Endothelial cell of umbilical vein (primary cell): ENCODE measurements around the gene C1QTNF8. TPM values are rescaled to one million over a fixed set of nuclear protein-coding genes. Genes with fewer than 3 reads are reported as not detected.

ENCODE experiments used
- BruUV-seq: library from RNA; stranded (reverse); fragments of 400-500 nt; replicated peaks from 2 replicates; lab custom pipeline; 2021; lab: Mats Ljungman, UMichigan
- CTCF ChIA-PET: fragments of 300-600, 350-600 bp; sonication (Branson Sonifier 250); formaldehyde crosslinking; loops from one replicate; lab custom pipeline; 2021; ENCODE audit warnings: antibody characterized with exemption, inconsistent platforms; lab: Charles Lee
- POLR2A ChIA-PET: fragments of 300-600, 350-600 bp; sonication (Branson Sonifier 250); formaldehyde crosslinking; loops from one replicate; lab custom pipeline; 2021; ENCODE audit warnings: antibody characterized with exemption, inconsistent platforms; lab: Charles Lee
- DNase-seq: peaks from one replicate; pipeline ENCODE4 v3.0.0-alpha.2; 2011; ENCODE audit warnings: low read depth, low spot score
- FAIRE-seq: peaks from 2 replicates; lab custom pipeline; 2011; peaks lifted over from hg19 to GRCh38; lab: Jason Lieb, UNC
- H2AFZ ChIP-seq: 2 replicates; pipeline ENCODE4 v1.6.0; 2012; ENCODE audit warnings: low read depth, low read length, control low read depth, inconsistent platforms
- H3K27ac ChIP-seq: 2 replicates; pipeline ENCODE4 v1.5.1; 2011; ENCODE audit warnings: low read depth, mild to moderate bottlenecking, control low read depth, low read length, moderate library complexity; ENCODE audit not compliant: insufficient read depth
- H3K27me3 ChIP-seq, 2 experiments: 2 replicates each; pipeline versions ENCODE4 v1.6.0 to v1.6.1; 2011; ENCODE audit warnings: low read length in 2 of 2, mixed read lengths in 1 of 2; ENCODE audit not compliant: control insufficient read depth in 2 of 2, insufficient read depth in 2 of 2
- H3K36me3 ChIP-seq, 2 experiments: 2 replicates in 1 of 2; 3 replicates in 1 of 2; pipeline ENCODE4 v1.5.1; 2011; ENCODE audit warnings: low read length in 2 of 2, mild to moderate bottlenecking in 1 of 2, moderate library complexity in 1 of 2; ENCODE audit not compliant: control insufficient read depth in 2 of 2, insufficient read depth in 2 of 2; ENCODE audit errors: extremely low read depth in 1 of 2
- H3K4me1 ChIP-seq: 3 replicates; pipeline ENCODE4 v1.5.1; 2011; ENCODE audit warnings: mild to moderate bottlenecking, low read length; ENCODE audit not compliant: control insufficient read depth, insufficient read depth; ENCODE audit errors: extremely low read depth
- H3K4me2 ChIP-seq: 2 replicates; pipeline ENCODE4 v1.6.1; 2011; ENCODE audit warnings: low read length, control low read depth, mixed read lengths; ENCODE audit not compliant: insufficient read depth
- H3K4me3 ChIP-seq, 3 experiments: fragments of 200-600 bp in 1 of 3; sonication (generic), shearing (Covaris generic) in 1 of 3; replicated peaks in 1 of 3; 2 replicates each; pipeline ENCODE4 v1.5.1; 2011 to 2016; ENCODE audit warnings: control low read depth in 3 of 3, low read length in 3 of 3, mild to moderate bottlenecking in 2 of 3, inconsistent platforms in 1 of 3, low read depth in 1 of 3, moderate library complexity in 1 of 3; ENCODE audit not compliant: insufficient read depth in 1 of 3
- H3K79me2 ChIP-seq: 2 replicates; pipeline ENCODE4 v1.6.0; 2012; ENCODE audit warnings: low read length, inconsistent platforms; ENCODE audit not compliant: control insufficient read depth, insufficient read depth
- H3K9ac ChIP-seq: replicated peaks from 2 replicates; pipeline ENCODE3; 2011; ENCODE audit warnings: low read length, control low read depth; ENCODE audit not compliant: insufficient read depth; ENCODE audit errors: extremely low read depth
- H3K9me1 ChIP-seq: replicated peaks from 3 replicates; pipeline ENCODE4 v1.6.0; 2011; ENCODE audit warnings: mild to moderate bottlenecking, low read length; ENCODE audit not compliant: control insufficient read depth, insufficient read depth; ENCODE audit errors: extremely low read depth
- H3K9me3 ChIP-seq: replicated peaks from 2 replicates; pipeline ENCODE4 v1.5.1; 2012; ENCODE audit warnings: low read length, inconsistent platforms; ENCODE audit not compliant: control insufficient read depth, insufficient read depth
- H4K20me1 ChIP-seq: replicated peaks from 2 replicates; pipeline ENCODE3; 2011; ENCODE audit warnings: mild to moderate bottlenecking, low read length; ENCODE audit not compliant: control insufficient read depth, insufficient read depth; ENCODE audit errors: extremely low read depth
- CTCF ChIP-seq, 2 donors: IDR thresholded peaks; 1 replicate in 1 of 2; 2 replicates in 1 of 2; pipeline ENCODE4 v1.5.1; 2011; ENCODE audit warnings: low read length in 2 of 2, mild to moderate bottlenecking in 2 of 2, moderate library complexity in 2 of 2, control low read depth in 1 of 2, inconsistent platforms in 1 of 2, low read depth in 1 of 2; ENCODE audit not compliant: insufficient read depth in 1 of 2; ENCODE audit errors: extremely low read depth in 1 of 2
- EZH2 ChIP-seq: IDR thresholded peaks from 2 replicates; pipeline ENCODE4 v1.6.1; 2012; ENCODE audit warnings: borderline replicate concordance, low read depth, mild to moderate bottlenecking, moderate library complexity, low read length, inconsistent platforms; ENCODE audit not compliant: severe bottlenecking
- FOS ChIP-seq: IDR thresholded peaks from 2 replicates; pipeline ENCODE4 v1.6.1; 2011; ENCODE audit warnings: mild to moderate bottlenecking, low read length, moderate library complexity, borderline replicate concordance; ENCODE audit not compliant: insufficient read depth
- GATA2 ChIP-seq: IDR thresholded peaks from 2 replicates; pipeline ENCODE4 v1.7.0; 2011; ENCODE audit warnings: low read depth, mild to moderate bottlenecking, moderate library complexity, mixed read lengths, low read length; ENCODE audit not compliant: insufficient read length, insufficient read depth
- JUN ChIP-seq: IDR thresholded peaks from 2 replicates; pipeline ENCODE4 v1.6.1; 2011; ENCODE audit warnings: borderline replicate concordance, low read depth; ENCODE audit not compliant: insufficient read length, insufficient read depth
- MYC ChIP-seq: IDR thresholded peaks from one replicate; pipeline ENCODE4 v1.6.1; 2011; ENCODE audit warnings: mild to moderate bottlenecking, low read depth, low read length
- POLR2A ChIP-seq: IDR thresholded peaks from 2 replicates; pipeline ENCODE4 v1.6.1; 2012; ENCODE audit warnings: low read depth, mild to moderate bottlenecking, control low read depth, low read length
- POLR2AphosphoS5 ChIP-seq: IDR thresholded peaks from 2 replicates; pipeline ENCODE4 v1.6.1; 2012; ENCODE audit warnings: low read depth, mild to moderate bottlenecking, control low read depth, low read length, moderate library complexity; ENCODE audit not compliant: insufficient read depth
- dilution Hi-C: fragments of 300-500 bp; cut with MboI; formaldehyde crosslinking; loops from one replicate; pipeline ENCODE4 v1.15.0; 2019; ENCODE audit warnings: low sequenced_read_pairs; ENCODE audit not compliant: extremely low pct_ligation_motif_present
- intact Hi-C: fragments of 100-400 bp; cut with micrococcal nuclease; formaldehyde crosslinking; loops from one replicate; pipeline ENCODE4 v1.10.0; 2022
- polyA plus RNA-seq, 4 experiments: library from polyadenylated mRNA; depleted of rRNA in 3 of 4; stranded (reverse) in 3 of 4; unstranded in 1 of 4; fragments of >200 nt; gene quantifications; 2 replicates each; pipeline versions ENCODE4 v1.2.1 to v1.2.3, GENCODE V29; 2011 to 2012; ENCODE audit warnings: missing spikeins in 1 of 4
- total RNA-seq: library from RNA; stranded (reverse); gene quantifications from 2 replicates; pipeline ENCODE4 v1.2.3, GENCODE V29; 2021
- TF ChIP-seq, protein P1 (sequence below): IDR thresholded peaks from 2 replicates; pipeline ENCODE4 v1.6.1; 2011; ENCODE audit not compliant: insufficient read depth, insufficient read length

Gene C1QTNF8
- total and polyA plus RNA-seq, 2 donors (not counting 3 experiments of a cell fraction or from before 2014, with no cell fraction given): not detected

DNA sequence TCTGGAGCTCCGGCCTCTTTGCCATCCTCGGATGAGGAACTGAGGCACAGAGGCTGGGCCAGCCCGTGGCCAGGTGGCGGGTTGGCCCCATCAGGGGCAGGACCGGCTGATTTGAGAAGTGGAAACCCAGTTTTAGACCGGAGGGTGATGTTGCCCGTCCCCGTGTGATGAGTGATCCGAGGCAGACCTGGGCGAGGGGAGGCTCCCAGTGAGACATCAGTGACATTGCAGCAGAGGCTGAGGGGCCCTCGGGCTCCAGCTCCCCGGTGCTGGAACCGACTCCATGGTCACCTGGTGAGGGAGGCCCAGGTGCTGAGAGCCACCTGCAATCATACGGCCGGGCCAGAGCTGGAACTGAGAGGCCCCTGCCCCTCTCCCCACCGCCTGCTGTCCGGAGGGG is 30.0 kb upstream of the C1QTNF8 start:
- no peak overlapping the region for H3K4me3 ChIP-seq
- no peak for TF ChIP-seq GATA2
- TF ChIP-seq POLR2AphosphoS5: no peak
- CTCF ChIA-PET: interaction anchor here (1.4 kb wide), 1 partner anchor 23 kb away, joined by 3 read pairs; no protein-coding TSS in a partner anchor
- DNase-seq (no peak), FAIRE-seq (no peak)
- dilution Hi-C loops: no loop called here
- no peaks in the 10 kb centered on the region for H3K9me1 ChIP-seq
- no peak overlapping the region for H3K9ac ChIP-seq
- H3K4me2 ChIP-seq: no peak overlapping the region
- H4K20me1 ChIP-seq: no peaks in the 10 kb centered on the region
- no peak overlapping the region for H3K27ac ChIP-seq
- no peaks in the 10 kb centered on the region for H3K4me1 ChIP-seq
- H3K36me3 ChIP-seq: no peaks in the 10 kb centered on the region
- no TSS peak for BruUV-seq
- POLR2A ChIA-PET: no interaction called here
- no peaks in the 10 kb centered on the region for H3K27me3 ChIP-seq
- H2AFZ ChIP-seq: no peak overlapping the region
- intact Hi-C loops: no loop called here
- no peaks in the 10 kb centered on the region for H3K79me2 ChIP-seq
- no peaks in the 10 kb centered on the region for H3K9me3 ChIP-seq

GRCh38 chr16:1125471-1125870 is 29.4 kb upstream of the C1QTNF8 start:
- DNase-seq: no peak
- ChIA-PET POLR2A (no interaction called here), CTCF (interaction anchor here (1.4 kb wide), 1 partner anchor 22 kb away, joined by 3 read pairs; no protein-coding TSS in a partner anchor)
- no peak for FAIRE-seq
- H2AFZ ChIP-seq: no peak overlapping the region
- intact Hi-C loops: no loop called here
- no peaks in the 10 kb centered on the region for H3K4me1 ChIP-seq
- no peaks in the 10 kb centered on the region for H4K20me1 ChIP-seq
- H3K36me3 ChIP-seq: no peaks in the 10 kb centered on the region
- no peak overlapping the region for H3K27ac ChIP-seq
- H3K27me3 ChIP-seq: no peaks in the 10 kb centered on the region
- H3K9me3 ChIP-seq: no peaks in the 10 kb centered on the region
- no peak overlapping the region for H3K4me3 ChIP-seq
- no TSS peak for BruUV-seq
- dilution Hi-C loops: no loop called here
- no peaks in the 10 kb centered on the region for H3K9me1 ChIP-seq
- H3K9ac ChIP-seq: no peak overlapping the region
- H3K4me2 ChIP-seq: no peak overlapping the region
- no peaks in the 10 kb centered on the region for H3K79me2 ChIP-seq
- TF ChIP-seq EZH2: no peak
- no peak for TF ChIP-seq MYC
- no peak for TF ChIP-seq POLR2A
- no peak for TF ChIP-seq CTCF (IDR thresholded peaks at IDR 0.05; ENCODE audit: extremely low read depth in 1 of 2, insufficient read depth in 1 of 2, low read depth in 1 of 2, low read length in 2 of 2)
- no peak for TF ChIP-seq GATA2
- TF ChIP-seq, protein P1, sequence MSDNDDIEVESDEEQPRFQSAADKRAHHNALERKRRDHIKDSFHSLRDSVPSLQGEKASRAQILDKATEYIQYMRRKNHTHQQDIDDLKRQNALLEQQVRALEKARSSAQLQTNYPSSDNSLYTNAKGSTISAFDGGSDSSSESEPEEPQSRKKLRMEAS: no peak
- TF ChIP-seq FOS: no peak
- no peak for TF ChIP-seq JUN
- TF ChIP-seq POLR2AphosphoS5: no peak
